H54 (cell line): ENCODE data around the gene RYR2.

Source experiments
- DNase-seq: peaks from one replicate; pipeline ENCODE4 v3.0.0; 2011; ENCODE audit warnings: low spot score, mixed read lengths; ENCODE audit not compliant: insufficient read length
- FAIRE-seq: peaks from 3 replicates; lab custom pipeline; 2011; peaks lifted over from hg19 to GRCh38; lab: Jason Lieb, UNC
- POLR2A ChIP-seq: IDR thresholded peaks from 2 replicates; pipeline ENCODE4 v1.6.1; 2011; ENCODE audit warnings: low read depth, mild to moderate bottlenecking, low read length

RYR2 gene

GRCh38 chr1:237387144-237387505 lies 345.1 kb downstream of the RYR2 start:
- DNase-seq (no peak), FAIRE-seq (no peak)
- no peak for TF ChIP-seq POLR2A

DNA sequence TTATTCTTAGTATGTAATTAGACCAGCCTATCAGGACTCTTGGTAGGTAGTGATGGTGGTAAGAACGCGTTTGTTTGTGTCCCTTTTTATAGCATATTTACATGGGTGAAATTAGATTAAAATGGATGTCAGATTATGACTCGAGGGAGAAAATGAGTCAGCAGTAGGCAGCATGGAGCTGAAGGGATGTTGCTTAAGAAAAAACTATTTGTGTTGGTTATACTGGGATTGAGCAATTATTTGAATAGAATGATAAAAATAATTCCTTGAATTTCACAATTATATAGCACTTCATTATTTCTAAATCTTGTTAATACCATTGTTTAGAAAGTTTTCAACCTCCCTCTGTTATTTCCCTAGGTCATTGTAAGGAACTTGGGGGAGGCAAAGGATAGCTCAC lies 348.8 kb downstream of the RYR2 start:
- FAIRE-seq, result no peak
- no peak for DNase-seq
- no peak for TF ChIP-seq POLR2A

GRCh38 chr1:237393632-237394031 lies 351.6 kb downstream of the RYR2 start:
- no peak for DNase-seq
- TF ChIP-seq POLR2A, result no peak
- no peak for FAIRE-seq

DNA sequence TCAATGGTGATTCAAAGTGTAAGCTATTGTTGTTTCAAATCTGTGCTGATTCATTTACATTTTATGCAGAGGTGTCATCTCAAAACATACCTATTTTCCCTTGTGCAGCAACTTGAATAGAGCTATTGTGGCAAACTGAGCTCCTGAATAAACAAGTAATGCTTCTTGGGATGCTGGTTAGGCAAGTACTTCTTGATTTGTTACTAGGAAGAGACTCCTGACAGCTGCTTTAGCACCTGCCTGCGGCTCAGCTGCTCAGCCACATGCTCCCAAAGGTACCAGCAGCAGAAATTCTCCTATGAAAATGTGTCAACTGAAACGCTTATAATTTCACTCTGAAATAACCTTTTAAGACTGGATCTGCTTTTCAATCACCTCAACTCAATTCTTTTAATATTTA lies 352.3 kb downstream of the RYR2 start:
- TF ChIP-seq POLR2A, result no peak
- no peak for FAIRE-seq
- DNase-seq, result no peak

DNA sequence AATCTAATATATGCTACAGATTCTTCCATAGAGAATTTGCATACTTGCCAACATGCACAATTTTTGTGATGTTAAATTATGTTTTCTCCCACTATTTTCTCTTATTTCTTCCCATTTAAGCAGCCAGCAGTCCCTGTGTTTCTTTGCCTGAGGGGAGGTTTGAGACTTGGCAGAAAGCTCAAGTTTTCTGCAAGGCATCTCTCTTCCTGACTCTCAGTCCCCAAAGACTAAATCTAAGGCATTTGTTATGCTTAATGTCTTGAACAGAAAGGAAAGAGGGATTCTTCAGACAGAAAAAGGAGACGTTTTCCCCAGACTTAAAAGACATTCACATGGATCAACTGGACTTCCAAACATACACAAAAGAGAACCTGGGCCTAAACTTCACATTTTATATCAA lies 354.4 kb downstream of the RYR2 start:
- TF ChIP-seq POLR2A, result no peak
- DNase-seq (no peak), FAIRE-seq (no peak)

DNA sequence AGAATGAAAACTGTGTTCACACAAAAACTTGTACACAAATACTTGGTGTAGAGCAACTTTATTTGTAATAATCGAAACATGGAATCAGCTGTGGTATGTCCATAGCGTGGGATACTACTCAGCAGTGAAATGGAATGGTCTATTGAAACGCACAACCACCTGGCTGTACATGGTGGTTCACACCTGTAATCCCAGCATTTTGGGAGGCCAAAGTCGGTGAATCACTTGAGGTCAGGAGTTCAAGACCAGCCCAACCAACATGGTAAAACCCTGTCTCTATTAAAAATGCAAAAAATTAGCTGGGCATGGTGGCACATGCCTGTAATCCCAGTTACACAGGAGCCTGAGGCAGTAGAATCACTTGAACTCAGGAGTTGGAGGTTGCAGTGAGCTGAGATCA lies 356.8 kb downstream of the RYR2 start:
- FAIRE-seq, result no peak

GRCh38 chr1:237405912-237406311 lies 363.9 kb downstream of the RYR2 start:
- FAIRE-seq (no peak), DNase-seq (no peak)
- no peak for TF ChIP-seq POLR2A

More for the DNA sequence above, 356.8 kb downstream of the RYR2 start:
- no peak for TF ChIP-seq POLR2A
- DNase-seq, result no peak

DNA sequence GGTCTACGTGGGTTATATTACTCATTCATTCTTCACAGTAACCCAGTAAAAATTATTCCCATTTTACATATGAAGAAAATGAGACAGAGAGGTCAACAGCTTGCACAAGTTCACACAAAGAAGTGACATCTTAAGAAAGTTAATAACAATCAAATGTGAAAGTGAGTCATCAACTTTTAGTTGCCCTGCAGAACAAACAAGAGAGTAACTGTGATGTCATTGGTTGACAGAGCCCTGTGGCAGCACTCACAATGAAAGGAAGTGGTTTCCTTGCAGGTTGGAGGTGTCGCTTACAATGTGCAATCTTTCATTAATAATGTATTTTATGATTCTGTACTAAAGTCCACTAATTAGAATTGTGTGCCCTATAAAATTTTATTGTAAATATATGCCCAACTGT lies 369.6 kb downstream of the RYR2 start:
- no peak for FAIRE-seq
- TF ChIP-seq POLR2A, result no peak
- no peak for DNase-seq

DNA sequence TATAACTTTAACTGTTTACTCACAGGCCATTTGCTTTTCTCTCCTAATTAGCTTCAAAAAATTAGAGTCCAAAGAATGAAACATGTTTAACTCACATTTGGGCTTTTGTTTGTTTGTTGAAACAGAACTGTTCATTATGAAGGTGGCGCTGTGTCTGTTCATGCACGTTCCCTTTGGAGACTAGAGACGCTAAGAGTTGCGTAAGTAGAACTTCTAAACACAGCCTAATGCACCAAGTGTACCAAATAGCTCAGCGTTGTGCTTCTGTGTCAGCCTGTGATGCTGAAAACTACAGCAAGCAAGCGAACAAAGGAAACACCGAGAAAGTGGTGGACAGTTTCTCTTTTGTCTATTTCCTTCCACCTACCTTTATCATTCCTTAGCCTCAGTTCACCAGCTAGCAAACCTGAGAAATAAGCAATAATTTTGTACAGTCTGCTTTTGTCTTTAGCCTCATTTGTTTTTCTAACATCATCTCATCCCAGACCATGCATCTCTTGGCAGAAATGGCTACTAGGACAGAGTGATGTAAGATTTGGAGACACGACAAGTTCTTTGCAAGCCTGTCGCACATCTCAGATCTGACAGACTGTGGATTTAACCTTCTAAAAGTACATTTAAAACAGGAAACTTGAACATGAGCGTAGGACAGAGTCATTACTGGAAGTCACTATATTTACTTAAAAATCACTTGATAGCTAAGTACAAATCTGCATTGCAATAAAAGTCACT lies 375.1 kb downstream of the RYR2 start:
- DNase-seq, result no peak
- no peak for TF ChIP-seq POLR2A
- no peak for FAIRE-seq

DNA sequence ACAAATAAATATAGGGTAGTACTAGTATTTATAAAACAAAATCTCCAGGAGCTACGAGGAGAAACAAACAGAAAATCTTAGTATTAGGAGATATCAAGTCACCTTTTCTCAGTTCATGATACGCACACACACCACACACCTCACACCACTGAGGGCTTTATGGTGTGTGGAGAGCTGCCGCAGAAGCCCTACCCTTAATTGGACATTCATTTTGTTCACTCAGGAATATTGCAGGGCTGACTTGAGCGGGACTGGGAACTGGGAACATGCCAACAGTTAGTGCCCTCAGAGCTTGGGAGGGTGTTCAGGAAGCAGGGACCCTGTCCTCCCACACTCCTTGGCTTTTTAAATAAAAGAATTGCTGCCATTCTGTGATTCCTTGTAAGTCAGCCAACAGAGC lies 386.8 kb downstream of the RYR2 start:
- no peak for TF ChIP-seq POLR2A
- FAIRE-seq, result no peak
- no peak for DNase-seq

- no peak for DNase-seq
- no peak for TF ChIP-seq POLR2A
- no peak for FAIRE-seq
These were observed 387.3 kb downstream of the RYR2 start for GRCh38 chr1:237429252-237429651.

DNA sequence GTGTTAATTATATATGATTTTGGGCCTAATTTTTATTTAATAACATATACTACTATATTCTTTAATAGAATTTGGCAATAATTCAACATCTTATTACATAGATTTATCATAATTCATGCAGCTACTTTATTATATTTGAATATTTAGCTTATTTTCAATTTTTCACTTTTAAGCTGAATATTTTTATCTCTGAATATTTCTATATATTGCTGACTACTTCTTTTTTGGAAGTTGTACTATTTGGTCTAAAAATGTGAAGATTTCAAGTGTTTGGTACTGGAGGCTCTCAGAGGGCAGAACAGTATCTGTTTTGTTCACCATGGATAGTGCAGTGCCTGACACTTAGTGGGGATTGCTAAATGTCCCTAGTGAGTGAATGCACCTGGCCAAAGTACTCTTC lies 389.5 kb downstream of the RYR2 start:
- DNase-seq, result no peak
- FAIRE-seq, result no peak
- no peak for TF ChIP-seq POLR2A

DNA sequence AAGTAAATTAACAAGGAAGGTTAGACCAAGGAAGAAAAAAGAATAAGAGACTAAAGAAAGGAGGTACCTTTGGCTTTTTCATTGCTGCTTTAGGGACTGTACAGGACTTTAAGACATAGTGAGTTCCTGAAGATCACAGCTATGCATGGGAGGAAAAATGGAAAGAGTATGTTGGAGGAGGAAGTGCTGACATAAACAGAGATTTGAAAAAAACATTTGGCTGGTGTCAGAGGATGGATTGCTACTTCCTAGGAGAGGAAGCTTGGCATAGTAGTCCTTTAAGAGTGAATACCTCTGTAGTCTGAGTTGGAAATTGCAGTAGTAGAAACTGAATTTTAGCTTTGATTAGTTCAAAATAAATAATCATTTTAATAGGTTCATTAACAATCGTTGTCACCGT lies 398.4 kb downstream of the RYR2 start:
- FAIRE-seq, result no peak
- DNase-seq, result no peak
- no peak for TF ChIP-seq POLR2A

GRCh38 chr1:237444120-237444790 lies 402.3 kb downstream of the RYR2 start:
- no peak for DNase-seq
- FAIRE-seq, result no peak
- no peak for TF ChIP-seq POLR2A

DNA sequence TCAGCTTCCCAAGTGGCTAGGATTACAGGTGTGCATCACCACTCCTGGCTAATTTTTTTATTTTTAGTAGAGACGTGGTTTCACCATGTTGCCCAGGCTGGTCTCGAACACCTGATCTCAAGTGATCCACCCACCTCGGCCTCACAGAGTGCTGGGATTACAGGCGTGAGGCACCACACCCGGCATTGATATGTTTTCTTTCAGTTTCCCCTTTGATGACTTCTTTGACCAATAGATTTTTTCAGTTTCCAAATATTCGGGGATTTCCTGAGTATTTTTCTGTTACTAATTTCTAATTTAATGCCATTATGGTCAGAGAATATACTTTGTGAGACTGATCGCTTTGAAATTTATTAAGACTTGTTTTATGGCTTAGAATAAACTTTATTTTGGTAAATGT lies 406.1 kb downstream of the RYR2 start:
- no peak for TF ChIP-seq POLR2A
- no peak for FAIRE-seq
- no peak for DNase-seq
